GM10248 (cell line): ENCODE measurements around the gene DISC1.

ENCODE experiments used
- CTCF ChIA-PET: fragments of 300-600 bp; sonication (Branson Sonifier 250); formaldehyde crosslinking; extraction: SDS; loops from one replicate; lab custom pipeline; 2021; ENCODE audit warnings: antibody characterized with exemption; lab: Yijun Ruan, JAX
- POLR2A ChIA-PET: fragments of 350-650 bp; sonication (Branson Sonifier 250); formaldehyde crosslinking; extraction: SDS; loops from one replicate; lab custom pipeline; 2020; ENCODE audit warnings: antibody characterized with exemption; lab: Yijun Ruan, JAX
- DNase-seq: peaks from one replicate; pipeline ENCODE4 v3.0.0; 2012; ENCODE audit errors: extremely low spot score
- CTCF ChIP-seq: IDR thresholded peaks from 2 replicates; pipeline ENCODE4 v1.5.1; 2012; ENCODE audit warnings: mild to moderate bottlenecking, low read depth; ENCODE audit errors: extremely low read depth, missing control alignments, control extremely low read depth

DISC1 gene

GRCh38 chr1:231743966-231744365 lies 117.4 kb downstream of the DISC1 start:
- CTCF ChIA-PET, result interaction anchor here (0.8 to 4.9 kb wide), 2 partner anchors 11 to 13 kb away, joined by 4 to 28 read pairs; no protein-coding TSS in a partner anchor
- TF ChIP-seq CTCF, result no peak
- no peak for DNase-seq
- POLR2A ChIA-PET, result no interaction called here

GRCh38 chr1:231748760-231749415 lies 122.3 kb downstream of the DISC1 start:
- ChIA-PET CTCF (no interaction called here), POLR2A (no interaction called here)
- DNase-seq, result no peak
- no peak for TF ChIP-seq CTCF

GRCh38 chr1:231750296-231750695 lies 123.7 kb downstream of the DISC1 start:
- CTCF ChIA-PET, result interaction anchor here (1.1 kb wide), 1 partner anchor 16 kb away, joined by 3 read pairs; no protein-coding TSS in a partner anchor
- DNase-seq, result no peak

GRCh38 chr1:231750818-231751362 lies 124.3 kb downstream of the DISC1 start:
- CTCF ChIA-PET, result no interaction called here
- DNase-seq, result no peak
- POLR2A ChIA-PET, result no interaction called here
- no peak for TF ChIP-seq CTCF

More at GRCh38 chr1:231750296-231750695, 123.7 kb downstream of the DISC1 start:
- POLR2A ChIA-PET, result no interaction called here
- no peak for TF ChIP-seq CTCF

GRCh38 chr1:231751415-231751814 lies 124.8 kb downstream of the DISC1 start:
- ChIA-PET POLR2A (no interaction called here), CTCF (no interaction called here)
- DNase-seq, result no peak
- TF ChIP-seq CTCF, result no peak

GRCh38 chr1:231753313-231753712 lies 126.7 kb downstream of the DISC1 start:
- CTCF ChIA-PET, result interaction anchor here (0.9 kb wide), 1 partner anchor 54 kb away, joined by 3 read pairs; no protein-coding TSS in a partner anchor
- no peak for TF ChIP-seq CTCF
- POLR2A ChIA-PET, result no interaction called here
- no peak for DNase-seq
